Activated gamma-delta T cell treated with anti-CD3 and anti-CD28 coated beads, Interleukin-2, amount 50 U/mL, for 16 hours (primary cell): ENCODE data around the gene NOXO1.

Experiments used
- DNase-seq: peaks from one replicate; pipeline ENCODE4 v3.0.0-alpha.2; 2020; ENCODE audit warnings: low read depth

Gene NOXO1

DNA sequence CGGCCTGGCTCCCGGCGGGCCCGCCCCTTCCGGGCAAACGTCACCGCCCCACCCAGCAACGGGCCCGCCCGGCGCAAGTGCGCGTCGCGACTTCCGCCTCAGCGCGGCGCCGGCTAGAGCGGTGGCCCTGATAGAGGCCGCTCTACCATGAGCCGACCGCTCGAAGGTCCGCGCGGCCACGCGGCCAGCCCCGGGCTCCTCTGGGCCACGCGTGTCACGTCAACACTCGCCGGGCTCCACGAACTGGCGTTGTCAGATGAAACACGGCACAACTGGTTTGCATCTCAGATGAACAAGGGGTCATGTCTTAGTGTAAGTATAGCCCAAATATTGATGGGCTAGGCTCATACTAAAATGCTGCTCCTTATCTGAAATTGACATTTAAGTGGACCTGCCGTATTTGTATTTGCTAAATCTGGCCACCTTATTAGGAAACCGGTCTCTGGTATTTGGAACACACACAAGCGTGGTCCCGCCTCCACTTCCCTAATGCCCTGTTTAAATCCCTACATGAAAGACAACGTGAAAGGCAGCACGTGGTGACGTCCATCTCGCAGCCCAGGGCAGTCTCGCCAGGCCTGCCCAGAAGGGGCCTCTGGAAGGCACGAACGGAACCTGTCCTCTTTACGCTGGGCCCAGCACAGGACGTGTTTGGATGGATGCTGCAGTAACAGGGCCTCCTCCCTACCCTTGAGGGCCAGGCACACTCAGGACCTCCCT is 28.7 kb upstream of the NOXO1 start, which contains the start of gene ZNF598:
TSS of gene ZNF598 (minus strand) at position 31 of the 720 bp plus-strand sequence.
- peak; percentile 60 for DNase-seq

GRCh38 chr16:2009164-2009711 is 28.0 kb upstream of the NOXO1 start:
- DNase-seq, result no peak

DNA sequence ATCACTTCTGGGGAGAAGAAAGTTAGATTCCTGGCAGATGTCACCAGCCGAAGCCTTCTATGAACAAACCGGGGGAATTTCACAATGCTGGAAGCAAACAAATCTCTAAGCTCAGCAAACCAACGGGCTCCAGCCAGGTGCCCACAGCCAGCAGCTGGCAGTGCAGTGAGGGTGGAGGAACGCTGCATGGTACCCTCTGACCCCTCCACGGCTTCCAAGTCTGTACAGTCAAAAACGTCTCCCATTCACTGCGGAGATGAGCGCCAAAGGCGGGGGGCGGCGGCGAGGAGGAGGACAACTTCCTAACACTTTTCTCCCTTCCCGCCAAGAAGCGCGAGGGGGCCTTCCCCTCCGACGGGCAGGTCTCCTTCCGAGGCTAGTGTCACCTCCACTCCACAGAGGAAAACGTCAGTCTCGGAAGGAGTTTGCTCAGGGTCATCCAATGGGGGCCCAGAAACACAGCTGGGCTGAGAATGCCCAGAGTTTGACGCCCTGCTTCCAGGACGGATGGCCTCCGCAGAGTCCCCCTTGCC is 27.4 kb upstream of the NOXO1 start:
- DNase-seq, result no peak

- no peak for DNase-seq
These were observed 26.8 kb upstream of the NOXO1 start for GRCh38 chr16:2008009-2008526.

- no peak for DNase-seq
These were observed 26.0 kb upstream of the NOXO1 start for GRCh38 chr16:2007081-2007836.

DNA sequence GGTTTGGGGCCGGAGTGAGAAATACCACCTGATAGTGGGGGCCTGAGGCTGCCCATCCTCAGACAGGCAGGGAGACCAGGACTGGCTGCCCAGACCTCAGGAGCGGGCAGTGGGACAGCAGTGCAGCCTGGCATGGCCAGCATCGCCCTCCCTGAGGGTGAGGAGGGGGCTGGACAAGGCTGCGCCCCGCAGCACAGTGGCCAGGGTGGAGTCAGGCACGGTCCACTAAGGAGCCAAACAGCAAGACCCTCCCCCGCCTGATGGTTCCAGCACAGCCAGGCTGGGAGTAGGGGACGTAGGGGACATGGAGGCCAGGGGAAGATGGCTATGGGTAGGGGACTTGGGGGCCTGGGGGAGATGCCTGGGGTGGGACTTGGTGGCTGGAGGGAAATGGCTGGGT is 25.0 kb upstream of the NOXO1 start:
- DNase-seq, result no peak

DNA sequence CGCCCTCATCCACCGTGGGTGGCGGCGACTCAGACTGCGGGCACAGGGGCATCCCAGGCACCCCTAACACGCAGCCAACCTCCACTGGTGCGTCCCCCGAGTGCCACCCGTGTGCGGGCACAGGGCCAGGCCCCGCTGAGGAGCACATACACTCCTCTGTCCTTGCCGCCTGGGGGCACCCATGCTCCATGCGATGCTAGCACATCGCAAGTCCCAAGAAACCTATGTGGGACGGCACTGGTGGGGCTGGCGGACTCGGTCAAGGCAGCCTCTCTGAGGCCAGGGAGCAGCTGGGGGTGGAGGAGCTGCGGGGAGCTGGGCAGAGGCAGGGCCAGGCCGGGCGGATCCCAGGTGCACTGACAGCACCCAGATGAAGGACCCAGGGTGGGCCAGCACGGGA is 24.4 kb upstream of the NOXO1 start:
- no peak for DNase-seq

- no peak for DNase-seq
These were observed 23.7 kb upstream of the NOXO1 start for GRCh38 chr16:2004795-2005517.

GRCh38 chr16:2003827-2004641 is 22.8 kb upstream of the NOXO1 start:
- DNase-seq, result peak; percentile 80

- DNase-seq, result no peak
These were observed 22.1 kb upstream of the NOXO1 start for GRCh38 chr16:2003231-2003826.

DNA sequence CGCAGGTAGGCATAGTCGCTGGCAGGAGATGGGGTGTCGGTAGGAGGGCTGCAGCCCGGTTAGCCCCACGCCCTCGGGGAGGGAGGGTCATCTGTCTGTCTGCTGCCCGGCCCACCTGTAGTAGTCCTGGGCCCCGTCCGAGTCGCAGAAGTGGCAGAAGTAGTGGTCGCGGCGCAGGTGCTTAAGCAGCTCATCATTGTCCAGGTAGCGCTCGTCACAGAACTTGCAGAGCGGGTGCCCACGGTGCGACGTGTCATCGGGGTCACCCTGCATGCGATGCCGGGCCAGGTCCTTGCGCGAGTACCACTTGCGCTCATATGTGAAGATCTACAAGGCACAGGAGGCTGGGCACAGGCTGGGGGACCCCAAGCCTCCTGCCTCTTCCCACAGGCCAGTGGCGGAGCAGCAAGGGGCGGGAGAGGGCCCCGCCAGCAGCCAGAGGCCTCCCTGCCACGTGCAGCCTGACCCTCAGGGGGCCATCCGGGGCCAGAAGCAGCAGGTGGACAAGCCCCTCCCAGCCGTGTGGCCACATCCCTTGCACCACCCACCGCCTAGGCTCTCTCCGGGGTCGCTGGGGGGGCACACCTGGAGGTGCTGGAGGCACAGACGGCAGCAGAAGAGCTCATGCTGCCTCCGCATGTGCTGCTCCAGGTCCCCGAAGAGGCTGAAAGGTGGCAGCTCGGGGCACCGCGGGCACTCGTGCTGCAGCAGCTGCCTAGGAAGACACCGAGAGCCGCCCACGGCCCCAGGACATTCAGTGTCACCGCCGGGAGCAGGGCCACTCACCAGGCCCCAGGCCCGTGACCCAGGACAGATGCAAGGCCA is 21.3 kb upstream of the NOXO1 start:
- DNase-seq, result no peak

- no peak for DNase-seq
These were observed 20.4 kb upstream of the NOXO1 start for GRCh38 chr16:2001456-2002355.

GRCh38 chr16:2001035-2001434 is 19.8 kb upstream of the NOXO1 start:
- DNase-seq, result no peak

- no peak for DNase-seq
These were observed 18.7 kb upstream of the NOXO1 start for GRCh38 chr16:1999866-2000514.

DNA sequence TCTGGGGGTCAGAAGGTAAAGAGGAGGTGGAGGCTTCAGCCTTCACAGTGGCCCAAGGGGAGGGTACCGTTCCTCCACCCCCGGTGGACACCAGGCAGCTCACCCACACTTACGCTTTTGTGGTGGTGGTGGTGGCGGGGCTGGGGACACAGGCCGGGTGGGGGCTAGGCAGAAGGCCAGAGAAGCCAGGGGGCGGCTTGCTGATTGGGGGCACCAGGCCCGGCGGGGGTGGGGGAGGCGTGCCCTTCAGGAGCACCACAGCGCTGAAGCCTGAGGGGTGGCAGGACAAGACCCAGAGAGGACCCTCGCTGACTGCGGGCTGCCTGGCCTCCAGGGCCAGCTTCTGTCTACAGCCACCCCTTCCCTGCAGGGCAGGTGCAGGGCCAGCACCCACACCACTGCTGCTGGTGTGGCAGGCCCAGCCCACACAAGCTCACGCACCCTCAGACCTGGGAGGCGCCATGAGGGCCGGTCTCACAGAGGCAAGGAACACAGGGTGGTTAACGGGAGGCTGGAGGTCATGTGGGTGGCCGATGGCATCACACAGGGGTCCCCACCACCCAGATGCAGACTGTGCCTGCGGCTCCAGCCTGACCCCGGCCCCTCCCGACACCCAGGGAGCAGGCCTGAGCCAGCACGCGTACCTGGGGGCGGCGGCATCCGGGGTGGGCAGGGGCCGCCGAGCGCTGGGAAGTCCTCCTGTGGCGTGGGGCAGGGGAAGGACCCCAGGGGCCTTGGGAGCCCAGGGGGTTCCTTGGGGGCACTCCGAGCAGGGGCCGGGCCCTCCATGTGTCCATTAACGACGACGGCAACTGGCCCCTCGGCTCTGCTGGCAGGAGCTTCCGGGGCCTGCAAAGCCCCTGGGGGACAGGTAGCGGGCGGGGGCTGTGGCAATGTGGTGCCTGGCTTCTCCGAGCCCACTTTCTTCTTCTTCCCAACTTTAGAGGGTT is 17.9 kb upstream of the NOXO1 start:
- DNase-seq, result no peak

GRCh38 chr16:1998360-1998835 is 17.1 kb upstream of the NOXO1 start:
- no peak for DNase-seq
